Measurements from ENCODE around the gene FAM219B. TPM values are rescaled to one million over a fixed set of nuclear protein-coding genes. Genes with fewer than 3 reads are reported as not detected.
A peak's percentile ranks its signal among the peaks of the same experiment; 100 is the strongest.
"Not testable (repeated sequence)": the region's sequence is repeated elsewhere in the genome, so short reads cannot be mapped to it uniquely, and the experiment has no call there.

Gene FAM219B, protein sequence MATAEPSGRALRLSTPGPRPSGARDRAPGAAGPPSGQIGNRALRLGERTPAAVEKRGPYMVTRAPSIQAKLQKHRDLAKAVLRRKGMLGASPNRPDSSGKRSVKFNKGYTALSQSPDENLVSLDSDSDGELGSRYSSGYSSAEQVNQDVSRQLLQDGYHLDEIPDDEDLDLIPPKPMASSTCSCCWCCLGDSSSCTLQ
- 110 TPM for total RNA-seq
- long read RNA-seq, full-length matches to known transcripts = 115 of 177 reads
- long read RNA-seq, partial matches to known transcripts = 23 of 177 reads
- long read RNA-seq, other reads (novel, unspliced or antisense) = 39 of 177 reads

DNA sequence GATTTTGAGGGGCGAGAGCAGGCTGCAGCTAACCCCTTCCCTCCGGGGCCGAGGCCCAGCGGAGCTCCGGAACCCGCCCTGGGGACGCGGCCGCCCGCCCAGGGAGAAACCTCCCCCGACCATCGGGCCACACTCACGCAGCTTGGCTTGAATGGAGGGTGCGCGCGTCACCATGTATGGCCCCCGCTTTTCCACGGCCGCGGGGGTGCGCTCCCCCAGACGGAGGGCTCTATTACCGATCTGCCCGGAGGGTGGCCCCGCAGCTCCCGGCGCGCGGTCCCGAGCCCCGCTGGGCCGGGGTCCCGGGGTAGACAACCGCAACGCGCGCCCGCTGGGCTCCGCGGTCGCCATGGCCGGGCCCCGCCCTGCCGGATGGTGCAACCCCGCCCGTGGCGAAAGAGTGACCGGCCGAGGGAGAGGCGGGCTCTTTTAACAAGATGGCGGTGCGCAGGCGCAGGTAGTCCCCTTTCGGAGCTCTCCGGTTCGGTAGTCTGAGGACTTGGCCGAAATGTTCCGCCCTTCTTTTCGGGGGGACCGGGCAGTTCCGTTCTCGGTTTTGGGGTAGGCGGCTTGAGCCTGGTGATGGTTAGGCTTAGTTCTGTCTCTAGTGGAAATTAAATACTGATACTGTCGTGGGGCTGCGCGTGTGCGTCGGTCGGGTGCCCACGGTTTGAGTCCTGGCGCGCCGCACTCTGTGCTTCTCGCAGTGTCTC lies at the start of gene FAM219B:
Gene FAM219B (minus strand): TSS at position 402 of the 713 bp plus-strand sequence. CDS start 51 bp downstream, at position 351.
- peak; percentile 94 for ATAC-seq
- peak; percentile 97 for DNase-seq
- intact Hi-C loops (cut with micrococcal nuclease) = loop anchor here (10.0 kb wide), 1 partner anchor 62 kb away; the partner anchor contains the start of gene ULK3

DNA sequence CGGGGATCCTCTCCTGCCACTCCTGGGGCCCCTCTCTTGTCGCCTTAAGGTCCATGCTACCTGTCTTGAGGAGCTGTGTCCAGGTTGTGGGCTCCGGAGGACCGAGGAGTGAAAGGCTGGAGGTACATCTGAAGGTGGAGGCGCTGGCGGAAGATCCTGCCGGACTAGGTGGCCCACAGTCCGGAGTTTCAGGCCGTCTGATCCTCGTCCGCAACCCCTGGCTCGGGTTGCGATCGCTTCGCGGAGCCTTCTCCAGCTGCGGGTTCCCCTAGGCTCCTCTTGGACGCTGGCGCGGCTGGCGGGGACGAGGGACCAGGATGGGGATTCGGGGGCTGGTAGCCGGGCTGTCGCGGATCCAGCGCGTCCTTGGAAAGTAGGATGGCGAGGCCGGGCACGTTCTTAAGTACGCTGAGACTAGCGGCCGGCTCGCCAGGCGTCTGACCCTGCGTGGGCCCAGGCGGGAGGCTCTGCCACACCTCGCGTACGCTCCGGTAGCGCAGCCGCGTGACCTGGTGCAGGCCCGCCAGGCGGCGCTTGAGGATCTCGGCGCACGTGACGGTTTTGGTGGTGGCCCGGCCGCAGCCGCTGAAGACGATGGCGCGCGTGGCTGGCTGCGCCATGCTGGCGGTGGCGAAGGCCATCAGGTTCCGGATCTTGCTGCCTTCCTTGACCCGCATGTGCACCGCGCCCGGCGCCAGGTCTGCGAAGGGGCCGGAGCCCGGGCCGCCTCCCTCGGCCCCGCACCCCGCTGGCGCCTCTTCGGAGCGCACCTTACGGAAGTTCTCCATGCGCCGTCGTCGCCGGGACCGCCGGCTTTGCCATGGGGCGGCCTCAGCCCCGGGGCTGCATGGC lies 49.4 kb upstream of the FAM219B start:
- ATAC-seq = peak; percentile 68
- DNase-seq = peak; percentile 88
- intact Hi-C loops (cut with micrococcal nuclease) = no loop called here

DNA sequence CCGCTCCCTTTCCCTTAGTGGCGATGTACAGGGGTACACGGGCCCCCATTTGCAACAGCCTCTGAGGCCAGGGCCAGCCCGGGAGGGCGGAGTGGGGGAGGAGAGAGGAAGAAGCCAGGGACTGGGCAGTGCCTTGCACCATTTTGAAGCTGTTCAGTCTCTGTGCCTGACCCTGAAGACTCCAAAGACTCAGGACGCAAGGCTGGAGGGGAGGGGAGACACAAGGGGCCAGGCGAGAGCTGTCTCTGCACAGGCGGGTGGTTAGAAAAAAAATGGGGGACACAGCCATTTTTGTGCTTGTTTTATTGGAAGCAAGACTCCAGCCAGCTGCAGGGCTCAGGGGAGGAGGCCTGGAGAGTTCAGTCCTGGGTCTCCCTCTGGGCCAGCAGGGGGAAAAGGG lies 48.4 kb upstream of the FAM219B start:
- DNase-seq (no peak), ATAC-seq (no peak)

DNA sequence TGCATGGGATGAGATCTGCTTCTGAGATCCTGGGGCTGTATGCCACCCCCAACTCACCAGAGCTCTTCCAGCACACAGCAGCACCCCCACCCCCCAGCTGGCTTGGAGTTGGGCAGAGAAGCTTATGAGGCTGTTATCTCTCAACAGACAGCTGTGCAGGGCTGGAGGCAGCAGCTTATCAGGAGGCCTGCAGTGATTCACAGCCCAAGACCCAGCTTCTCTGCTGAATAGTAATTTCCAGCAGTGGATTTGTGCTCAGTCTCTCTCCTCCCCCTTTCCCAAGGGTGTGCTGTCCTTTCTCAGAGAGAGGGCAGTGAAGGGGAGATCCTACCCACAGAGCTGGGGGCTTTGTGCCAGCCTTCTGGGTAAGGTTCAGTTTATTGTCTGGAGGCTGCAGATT lies 47.9 kb upstream of the FAM219B start:
- DNase-seq (peak; percentile 47), ATAC-seq (no peak)
- intact Hi-C loops (cut with micrococcal nuclease) = loop anchor here (5.0 kb wide), 1 partner anchor 182 kb away; no protein-coding TSS in a partner anchor

More for the DNA sequence above, 48.4 kb upstream of the FAM219B start:
- intact Hi-C loops (cut with micrococcal nuclease) = no loop called here

DNA sequence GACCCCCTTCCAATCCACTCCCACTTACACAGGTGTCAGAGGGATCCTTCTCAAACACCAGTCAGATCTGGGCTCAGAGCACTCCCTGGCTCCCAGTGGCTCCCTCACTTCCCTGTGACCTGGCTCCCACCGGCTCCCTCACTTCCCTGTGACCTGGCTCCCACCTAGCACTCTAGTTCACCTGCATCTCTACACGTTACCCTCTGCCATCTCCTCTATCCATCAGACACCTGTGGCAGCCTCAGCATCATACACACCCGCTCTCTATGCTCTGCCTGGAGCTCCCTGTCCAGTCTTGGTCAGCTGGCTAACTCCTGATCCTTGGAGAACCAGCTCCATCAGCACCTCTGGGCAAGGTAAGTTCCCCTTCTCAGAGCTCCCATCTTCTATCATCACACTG lies 44.4 kb upstream of the FAM219B start:
- no peak for DNase-seq
- ATAC-seq = no peak
- intact Hi-C loops (cut with micrococcal nuclease) = loop anchor here (5.0 kb wide), 1 partner anchor 179 kb away; no protein-coding TSS in a partner anchor

DNA sequence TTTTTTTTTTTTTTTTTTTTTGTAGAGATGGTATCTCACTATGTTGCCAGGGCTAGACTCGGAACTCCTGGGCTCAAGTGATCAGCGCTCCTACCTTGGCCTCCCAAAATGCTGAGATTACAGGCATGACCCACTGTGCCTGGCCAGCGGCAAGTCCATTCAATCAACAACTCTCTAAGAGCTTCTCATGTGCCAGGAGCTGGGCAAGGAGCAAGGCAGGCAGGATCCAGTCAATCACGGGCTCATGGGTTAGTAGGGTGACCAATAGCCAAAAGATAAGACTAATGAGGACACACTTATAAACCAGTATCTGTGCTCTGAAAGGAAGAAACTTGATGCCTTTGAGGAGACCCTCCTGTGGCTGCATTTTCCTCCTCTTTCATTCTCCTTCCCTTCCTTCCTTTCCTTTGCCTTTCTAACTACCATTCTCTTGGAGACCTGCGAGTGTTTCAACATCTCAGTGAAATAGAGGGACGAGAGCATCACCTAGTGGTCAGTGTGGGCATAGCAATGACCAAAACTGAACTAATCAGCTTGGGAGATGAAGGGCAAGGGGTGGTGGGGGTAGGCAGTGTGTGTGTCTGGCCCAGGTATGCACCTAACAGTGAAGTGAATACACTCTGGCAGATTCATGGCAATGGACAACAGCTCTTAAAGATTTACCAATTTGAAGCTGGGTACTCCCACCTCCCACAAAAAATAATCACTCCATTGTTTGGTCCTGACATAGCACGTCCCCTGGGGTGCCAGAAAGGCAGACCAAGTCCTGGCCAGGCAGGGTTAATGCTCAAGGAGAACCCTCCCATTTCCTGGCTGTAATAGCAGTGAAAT lies 43.6 kb upstream of the FAM219B start:
- intact Hi-C loops (cut with micrococcal nuclease) = loop anchor here (5.0 kb wide), 1 partner anchor 178 kb away; no protein-coding TSS in a partner anchor
- ATAC-seq = peak; percentile 74
- peak; percentile 46 for DNase-seq

DNA sequence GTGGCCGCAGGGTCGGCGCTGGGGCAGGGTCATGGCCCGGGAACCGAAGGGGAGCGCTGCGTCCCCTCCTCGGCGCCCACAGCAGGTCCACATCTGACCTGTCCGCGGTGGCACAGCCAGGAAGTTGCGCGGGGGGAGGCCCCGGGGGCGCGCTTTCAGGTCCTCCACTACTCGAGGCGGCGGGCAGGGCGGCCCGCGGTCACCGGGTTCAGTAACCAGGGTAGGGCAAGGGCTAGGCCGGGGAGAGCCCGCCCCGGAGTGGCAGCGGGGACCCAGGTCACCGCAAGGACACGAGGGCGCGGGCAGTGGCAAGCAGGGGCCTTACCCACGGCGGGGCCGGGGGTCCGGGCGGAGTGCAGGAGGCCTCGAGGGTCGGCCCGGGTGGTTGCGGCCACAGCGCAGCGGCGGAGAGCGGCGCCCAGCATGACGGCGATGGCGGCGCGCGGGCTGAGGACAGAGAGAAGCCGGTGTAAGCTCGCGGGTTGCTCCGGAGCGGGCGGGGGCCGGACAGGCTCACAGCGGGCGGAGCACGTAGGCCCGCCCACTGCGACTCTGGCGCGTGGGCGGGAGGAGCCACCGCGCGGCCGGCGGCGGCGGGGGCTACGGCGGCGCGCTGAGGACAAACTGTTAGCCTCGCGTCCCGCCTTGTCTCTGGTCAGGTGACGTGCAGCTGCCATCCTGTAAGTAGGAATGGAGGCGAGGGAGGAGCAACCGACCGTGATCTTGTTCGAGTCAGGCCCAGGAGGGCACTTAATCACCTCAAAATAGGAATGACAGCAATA lies 31.1 kb upstream of the FAM219B start, which contains the start of gene COX5A:
Gene COX5A (minus strand): TSS at position 484 of the 782 bp plus-strand sequence. CDS start 59 bp downstream, at position 425.
- intact Hi-C loops (cut with micrococcal nuclease) = no loop called here
- ATAC-seq (peak; percentile 98), DNase-seq (peak; percentile 96)

DNA sequence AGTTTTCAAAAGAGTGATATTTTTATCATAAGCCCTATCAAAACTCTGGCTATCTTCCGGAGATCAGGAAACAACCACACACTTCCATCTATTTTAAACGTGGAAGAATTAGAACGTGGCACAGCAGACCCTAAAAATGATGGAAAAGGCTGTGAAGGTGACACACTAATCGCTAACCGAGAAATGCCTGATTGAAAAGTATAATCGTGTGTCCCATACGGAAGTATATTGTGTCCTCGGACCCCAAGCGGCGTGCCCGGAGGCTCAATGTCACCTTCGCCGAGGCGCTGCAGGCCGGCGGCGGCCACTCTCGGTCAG lies 30.6 kb upstream of the FAM219B start:
- no peak for DNase-seq
- no peak for ATAC-seq
- intact Hi-C loops (cut with micrococcal nuclease) = no loop called here

DNA sequence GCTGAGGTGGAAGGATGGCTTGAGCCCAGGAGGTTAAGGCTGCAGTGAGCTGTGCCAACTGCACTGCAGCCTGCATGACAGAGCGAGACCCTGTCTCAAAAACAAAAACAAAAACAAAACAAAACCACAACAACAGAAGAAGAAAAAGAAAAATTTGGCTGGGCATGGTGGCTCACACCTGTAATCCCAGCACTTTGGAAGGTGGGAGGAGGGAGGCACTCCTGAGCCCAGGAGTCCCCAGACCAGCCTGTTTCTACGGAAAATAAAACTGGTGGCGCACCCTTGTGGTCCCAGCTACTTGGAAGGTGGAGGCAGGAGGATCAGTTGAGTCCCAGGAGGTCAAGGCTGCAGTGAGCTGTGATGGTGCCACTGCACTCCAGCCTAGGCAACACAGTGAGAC lies 28.5 kb upstream of the FAM219B start:
- ATAC-seq; intact Hi-C loops (cut with micrococcal nuclease); DNase-seq: not testable (repeated sequence)

DNA sequence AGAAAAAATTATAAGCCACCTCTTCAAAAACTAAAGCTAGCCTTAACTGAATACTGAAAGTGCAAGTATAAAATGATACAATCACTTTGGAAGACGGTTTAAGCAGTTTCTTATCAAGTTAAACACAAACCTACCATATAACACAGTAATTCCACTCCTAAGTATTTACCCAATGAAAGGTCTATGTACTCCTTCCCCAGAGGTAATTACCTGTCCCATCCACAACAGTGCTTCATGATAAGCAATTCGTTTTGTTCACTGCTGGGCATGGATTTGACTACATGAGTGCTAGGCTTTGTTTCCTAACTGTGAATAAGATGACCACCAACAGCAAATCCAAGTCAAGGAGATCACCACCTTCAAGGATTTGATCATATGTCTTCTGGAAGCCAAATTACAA lies 26.9 kb upstream of the FAM219B start:
- ATAC-seq (no peak), DNase-seq (no peak)
- intact Hi-C loops (cut with micrococcal nuclease) = no loop called here

DNA sequence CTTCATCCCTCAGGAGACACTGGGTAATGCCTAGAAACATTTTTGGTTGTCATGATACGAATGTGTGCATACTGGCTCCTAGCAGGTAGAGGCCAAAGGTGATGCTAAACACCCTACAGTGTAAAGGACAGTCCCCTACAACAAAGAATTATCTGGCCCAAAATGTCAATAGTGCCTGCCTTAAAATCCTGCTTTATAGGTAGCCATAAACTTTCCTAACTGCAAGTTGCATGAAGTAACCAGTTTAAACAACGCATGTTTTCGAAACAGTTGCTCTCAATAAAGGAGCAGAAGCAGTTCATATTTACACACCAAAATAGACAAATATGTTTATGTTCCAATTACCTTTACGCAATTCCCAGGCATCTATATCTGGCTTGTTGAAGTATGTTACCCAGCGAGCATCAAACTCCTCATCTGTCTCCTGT lies 22.1 kb upstream of the FAM219B start:
- no peak for ATAC-seq
- intact Hi-C loops (cut with micrococcal nuclease) = no loop called here
- DNase-seq = no peak

DNA sequence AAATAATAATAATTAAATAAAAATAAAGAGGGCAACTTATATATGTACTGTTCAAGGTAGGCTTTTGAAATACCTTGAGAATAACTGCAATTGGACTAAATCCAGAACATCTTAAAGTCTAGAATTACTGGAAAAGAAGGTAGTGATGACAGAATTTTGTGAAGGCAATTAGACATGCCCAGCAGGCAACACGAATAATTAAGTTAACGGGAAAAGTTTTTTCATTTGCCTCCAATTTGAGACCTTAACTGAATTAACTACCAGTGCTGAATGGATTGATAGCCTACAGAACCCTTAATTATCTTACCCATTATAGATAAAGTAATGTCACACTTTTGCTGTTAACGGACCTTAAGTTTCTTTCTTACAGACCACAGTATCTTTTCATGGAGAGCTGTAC lies 17.9 kb upstream of the FAM219B start:
- DNase-seq (no peak), ATAC-seq (no peak)
- intact Hi-C loops (cut with micrococcal nuclease) = no loop called here

DNA sequence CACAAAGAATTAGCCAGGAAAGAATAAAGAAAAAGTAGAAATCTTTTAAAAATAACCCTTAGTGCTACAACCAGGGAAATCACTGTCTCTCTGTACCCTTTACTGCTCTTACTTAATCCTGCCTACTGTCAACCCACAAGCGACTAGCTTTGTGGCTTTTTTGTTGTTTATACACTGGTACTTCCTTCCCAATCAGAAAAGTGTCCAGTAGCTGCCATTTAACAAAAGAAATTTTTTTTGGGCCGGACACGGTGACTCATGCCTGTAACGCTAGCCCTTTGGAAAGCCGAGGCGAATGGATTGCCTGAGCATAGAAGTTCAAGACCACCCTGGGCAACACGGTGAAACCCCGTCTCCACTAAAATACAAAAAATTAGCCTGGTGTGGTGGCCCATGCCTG lies 13.8 kb upstream of the FAM219B start:
- DNase-seq = no peak
- intact Hi-C loops (cut with micrococcal nuclease) = no loop called here
- no peak for ATAC-seq

DNA sequence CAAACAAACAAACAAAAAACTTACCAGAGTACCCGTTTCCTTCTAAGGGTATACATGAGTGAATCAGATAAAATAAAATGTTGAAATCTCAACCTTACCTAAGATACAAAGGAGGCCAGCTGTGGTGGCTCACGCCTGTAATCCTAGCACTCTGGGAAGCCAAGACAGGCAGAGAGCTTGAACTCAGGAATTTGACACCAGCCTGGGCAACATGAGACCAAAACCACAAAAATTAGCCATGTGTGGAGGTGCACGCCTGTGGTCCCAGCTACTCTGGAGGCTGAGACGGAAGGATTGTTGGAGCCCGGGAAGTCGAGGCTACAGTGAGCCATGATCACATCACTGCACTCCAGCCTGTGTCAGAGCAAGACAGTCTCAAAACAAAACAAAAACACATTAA lies 11.0 kb upstream of the FAM219B start:
- DNase-seq (no peak), ATAC-seq (no peak)
- intact Hi-C loops (cut with micrococcal nuclease) = no loop called here

DNA sequence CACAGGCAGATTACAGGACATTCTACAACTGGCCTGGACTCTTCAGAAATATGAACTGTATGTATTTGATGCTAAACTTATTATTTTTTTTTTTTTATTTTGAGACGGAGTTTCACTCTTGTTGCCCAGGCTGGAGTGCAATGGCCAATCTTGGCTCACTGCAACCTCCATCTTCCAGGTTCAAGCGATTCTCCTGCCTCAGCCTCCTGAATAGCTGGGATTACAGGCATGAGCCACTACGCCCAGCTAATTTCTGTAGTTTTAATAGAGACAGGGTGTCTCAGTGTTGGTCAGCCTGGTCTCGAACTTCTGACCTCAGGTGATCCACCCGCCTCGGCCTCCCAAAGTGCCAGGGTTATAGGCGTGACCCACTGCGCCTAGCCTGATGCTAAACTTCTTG lies 7.1 kb upstream of the FAM219B start:
- intact Hi-C loops (cut with micrococcal nuclease); ATAC-seq; DNase-seq: not testable (repeated sequence)

DNA sequence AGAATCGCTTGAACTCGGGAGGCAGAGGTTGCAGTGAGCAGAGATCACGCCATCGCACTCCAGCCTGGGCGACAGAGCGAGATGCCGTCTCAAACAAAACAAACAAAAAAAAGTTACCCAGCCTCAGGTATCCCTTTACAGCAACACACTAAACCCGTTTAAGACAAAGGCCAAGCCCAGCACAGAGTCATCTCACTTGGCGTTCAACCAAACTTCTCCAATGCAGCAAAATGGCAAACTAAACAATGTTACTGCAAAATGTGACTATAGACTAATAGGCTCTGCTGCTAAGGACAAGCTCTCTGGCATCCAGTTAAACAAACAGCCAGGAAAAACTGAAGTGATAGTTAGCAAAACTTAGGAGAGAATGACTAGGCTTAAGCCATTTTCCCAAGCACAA lies 6.4 kb upstream of the FAM219B start:
- DNase-seq = no peak
- intact Hi-C loops (cut with micrococcal nuclease) = no loop called here
- no peak for ATAC-seq

DNA sequence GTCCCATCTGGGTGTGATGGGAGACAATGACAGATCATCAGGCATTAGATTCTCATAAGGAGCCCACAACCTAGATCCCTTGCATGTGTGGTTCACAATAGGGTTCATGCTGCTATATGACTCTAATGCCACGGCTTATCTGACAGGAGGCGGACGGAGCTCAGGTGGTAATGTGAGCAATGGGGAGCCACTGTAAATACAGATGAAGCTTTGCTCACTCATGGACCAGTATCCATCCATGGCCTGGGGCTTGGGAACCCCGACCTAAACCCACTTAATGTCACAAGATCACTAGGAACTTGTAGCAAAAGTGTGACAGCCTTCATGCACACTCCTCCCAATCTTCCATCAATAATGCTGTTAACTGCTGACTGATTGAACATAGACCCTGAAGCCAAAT lies 2.0 kb upstream of the FAM219B start:
- ATAC-seq (no peak), DNase-seq (no peak)
- intact Hi-C loops (cut with micrococcal nuclease) = loop anchor here (10.0 kb wide), 1 partner anchor 64 kb away; the partner anchor contains the start of gene ULK3

Measured in left ventricle myocardium superior (tissue), 1 donor.